GM12878 (cell line): ENCODE measurements around the gene ADAT3. TPM values are rescaled to one million over a fixed set of nuclear protein-coding genes. Genes with fewer than 3 reads are reported as not detected.

Source experiments
- ATAC-seq: fragments of 200-7000 bp; cut with Tn5 transposase; 3 replicates; pipeline ENCODE4 v1.9.1; 2020; ENCODE audit warnings: mild to moderate bottlenecking, moderate library complexity
- BruUV-seq: library from RNA; stranded (reverse); fragments of 400-500 nt; replicated peaks from 2 replicates; lab custom pipeline; 2021; lab: Mats Ljungman, UMichigan
- CTCF ChIA-PET: fragments of 300-600 bp; sonication (Branson Sonifier 250); formaldehyde crosslinking; extraction: SDS; loops from one replicate; lab custom pipeline; 2021; ENCODE audit warnings: inconsistent platforms; lab: Yijun Ruan, JAX
- POLR2A ChIA-PET: fragments of 350-600 bp; formaldehyde crosslinking; extraction: SDS; loops from one replicate; lab custom pipeline; 2021; ENCODE audit warnings: inconsistent platforms; lab: Charles Lee
- RAD21 ChIA-PET: fragments of 300-600 bp; sonication (Branson Sonifier 250); formaldehyde crosslinking; loops from one replicate; lab custom pipeline; 2023; ENCODE audit warnings: antibody characterized with exemption; ENCODE audit not compliant: unreplicated experiment; lab: Charles Lee
- SMC1A ChIA-PET: fragments of 300-600 bp; sonication (Branson Sonifier 250); formaldehyde crosslinking; loops from one replicate; lab custom pipeline; 2023; ENCODE audit not compliant: unreplicated experiment, uncharacterized antibody; lab: Charles Lee
- DNase-seq: peaks from one replicate; pipeline ENCODE4 v3.0.0-alpha.2; 2011; ENCODE audit warnings: low read depth, low spot score
- FAIRE-seq: peaks from 3 replicates; lab custom pipeline; 2011; peaks lifted over from hg19 to GRCh38; lab: Jason Lieb, UNC
- H2AFZ ChIP-seq: 2 replicates; pipeline ENCODE4 v1.6.0; 2011; ENCODE audit warnings: low read depth, low read length, control low read depth; ENCODE audit not compliant: control insufficient read depth
- H3K27ac ChIP-seq: 2 replicates; pipeline ENCODE4 v1.5.1; 2011; ENCODE audit warnings: control low read depth; ENCODE audit not compliant: control insufficient read depth, insufficient read depth
- H3K27me3 ChIP-seq, 2 experiments: replicated peaks in 1 of 2; 2 replicates each; pipeline versions ENCODE4 v1.6.0 to v1.6.1; 2011; ENCODE audit warnings: low read length in 1 of 2; ENCODE audit not compliant: control insufficient read depth in 2 of 2, insufficient read depth in 2 of 2
- H3K36me3 ChIP-seq, 2 experiments: 2 replicates each; pipeline ENCODE4 v1.5.1; 2011; ENCODE audit warnings: low read length in 1 of 2; ENCODE audit not compliant: control insufficient read depth in 2 of 2, insufficient read depth in 2 of 2
- H3K4me1 ChIP-seq: 2 replicates; pipeline ENCODE4 v1.6.1; 2011; ENCODE audit warnings: mild to moderate bottlenecking, low read length, moderate library complexity, mixed read lengths; ENCODE audit not compliant: control insufficient read depth, insufficient read depth
- H3K4me2 ChIP-seq: 2 replicates; pipeline ENCODE4 v1.6.0; 2011; ENCODE audit warnings: control low read depth; ENCODE audit not compliant: control insufficient read depth, insufficient read depth
- H3K4me3 ChIP-seq: fragments of 200-600 bp; sonication (generic); 2 replicates; pipeline ENCODE4 v1.5.1; 2016
- H3K79me2 ChIP-seq: 2 replicates; pipeline ENCODE4 v1.6.0; 2011; ENCODE audit warnings: low read length; ENCODE audit not compliant: control insufficient read depth, insufficient read depth
- H3K9ac ChIP-seq: 2 replicates; pipeline ENCODE4 v1.8.0; 2011; ENCODE audit warnings: low read length, control low read depth, mixed read lengths; ENCODE audit not compliant: control insufficient read depth, insufficient read depth
- H3K9me3 ChIP-seq: replicated peaks from 3 replicates; pipeline ENCODE4 v1.5.1; 2011; ENCODE audit warnings: mild to moderate bottlenecking, low read length; ENCODE audit not compliant: control insufficient read depth, insufficient read depth
- H4K20me1 ChIP-seq: 2 replicates; pipeline ENCODE4 v1.6.0; 2011; ENCODE audit not compliant: control insufficient read depth, insufficient read depth
- ASH2L ChIP-seq: fragments of 300-600, 200-600 bp; sonication (generic); IDR thresholded peaks from 2 replicates; pipeline ENCODE4 v1.6.1; 2017; ENCODE audit warnings: low read depth, mild to moderate bottlenecking, borderline replicate concordance
- CREB1 ChIP-seq: IDR thresholded peaks from 2 replicates; pipeline ENCODE4 v1.6.1; 2012; ENCODE audit warnings: low read depth, mild to moderate bottlenecking, inconsistent platforms
- JUND ChIP-seq: IDR thresholded peaks from 2 replicates; pipeline ENCODE4 v1.6.1; 2012; ENCODE audit warnings: low read depth, mild to moderate bottlenecking, low read length, improper control_type of control experiment, moderate library complexity
- MTA3 ChIP-seq: IDR thresholded peaks from 2 replicates; pipeline ENCODE4 v1.6.1; 2012; ENCODE audit warnings: low read length, inconsistent platforms, borderline replicate concordance
- NFXL1 ChIP-seq: fragments of 450-650 bp; IDR thresholded peaks from 2 replicates; pipeline ENCODE4 v1.6.1; 2017; ENCODE audit warnings: antibody characterized with exemption, mild to moderate bottlenecking, borderline replicate concordance
- NR2C1 ChIP-seq: fragments of 450-650 bp; IDR thresholded peaks from 2 replicates; pipeline ENCODE4 v1.6.1; 2017; ENCODE audit warnings: antibody characterized with exemption, mild to moderate bottlenecking, moderate library complexity
- PAX5 ChIP-seq: IDR thresholded peaks from 2 replicates; pipeline ENCODE4 v1.6.1; 2011; ENCODE audit warnings: low read depth, low read length, borderline replicate concordance
- SMARCA5 ChIP-seq: fragments of 450-650 bp; IDR thresholded peaks from 2 replicates; pipeline ENCODE4 v1.6.1; 2017; ENCODE audit warnings: mild to moderate bottlenecking
- SRF ChIP-seq, 2 experiments: IDR thresholded peaks; 2 replicates each; pipeline ENCODE4 v1.6.1; 2011; ENCODE audit warnings: low read depth in 2 of 2, low read length in 2 of 2, mild to moderate bottlenecking in 1 of 2, moderate library complexity in 1 of 2
- STAT1 ChIP-seq: fragments of 450-650 bp; conservative IDR thresholded peaks from 2 replicates; pipeline ENCODE4 v1.6.1; 2014; ENCODE audit warnings: antibody characterized with exemption, mild to moderate bottlenecking
- SUZ12 ChIP-seq: fragments of 200-600 bp; sonication (generic); IDR thresholded peaks from one replicate; pipeline ENCODE4 v1.6.1; 2018; ENCODE audit warnings: antibody characterized with exemption, mild to moderate bottlenecking; ENCODE audit not compliant: unreplicated experiment
- TBL1XR1 ChIP-seq: IDR thresholded peaks from 2 replicates; pipeline ENCODE4 v1.6.1; 2012; ENCODE audit warnings: low read depth, low read length, improper control_type of control experiment
- ZNF384 ChIP-seq: IDR thresholded peaks from 2 replicates; pipeline ENCODE4 v1.6.1; 2012; ENCODE audit warnings: low read depth, mild to moderate bottlenecking, low read length, improper control_type of control experiment, borderline replicate concordance
- ZSCAN29 ChIP-seq: fragments of 450-650 bp; IDR thresholded peaks from 2 replicates; pipeline ENCODE4 v1.6.1; 2017; ENCODE audit warnings: mild to moderate bottlenecking, moderate library complexity
- WGBS: methylation state at CpG from one replicate; pipeline ENCODE4 v1.1.6; 2016; ENCODE audit warnings: low lambda C conversion rate; ENCODE audit not compliant: insufficient replicate concordance, insufficient coverage; ENCODE audit errors: missing lambda C conversion rate; 5-methylcytosine and 5-hydroxymethylcytosine counted together
- in situ Hi-C: fragments of 300-500 bp; cut with MboI; formaldehyde crosslinking; loops from 9 replicates; pipeline ENCODE4 v1.14.3; 2018; ENCODE audit warnings: mixed read lengths
- intact Hi-C: fragments of 100-400 bp; cut with micrococcal nuclease; formaldehyde crosslinking; loops from one replicate; pipeline ENCODE4 v1.14.2; 2022; ENCODE audit not compliant: unreplicated experiment
- polyA plus RNA-seq, 11 experiments: library from polyadenylated mRNA; depleted of rRNA in 4 of 11; unstranded in 6 of 11; stranded (reverse) in 5 of 11; fragments of >200 nt; fragmentation: Nextera tagmentation in 4 of 11; fragmentation: Illumina TruSeq in 1 of 11; extraction: Ambion mirVana in 4 of 11; extraction: Trizol in 1 of 11; gene quantifications; 1 replicate in 1 of 11; 2 replicates in 10 of 11; pipeline versions ENCODE4 v1.2.1 to v1.2.3, GENCODE V29; 2011 to 2016; ENCODE audit warnings: inconsistent platforms in 2 of 11, missing spikeins in 2 of 11, low read depth in 1 of 11
- total RNA-seq, 4 experiments: library from RNA; depleted of rRNA in 3 of 4; stranded (reverse); fragments of >200 nt in 3 of 4; fragmentation: Illumina TruSeq in 1 of 4; extraction: Trizol in 1 of 4; gene quantifications; 2 replicates each; pipeline versions ENCODE4 v1.2.1 to v1.2.3, GENCODE V29; 2013 to 2021
- TF ChIP-seq, protein P1 (sequence below): fragments of 450-650 bp; conservative IDR thresholded peaks from 2 replicates; pipeline ENCODE4 v1.6.1; 2017; ENCODE audit warnings: mild to moderate bottlenecking, moderate library complexity
- TF ChIP-seq, protein P2 (sequence below): fragments of 450-650 bp; IDR thresholded peaks from 2 replicates; pipeline ENCODE4 v1.6.1; 2017; ENCODE audit warnings: borderline replicate concordance
- TF ChIP-seq, protein P3 (sequence below): fragments of 450-650 bp; IDR thresholded peaks from 2 replicates; pipeline ENCODE4 v1.6.1; 2017; ENCODE audit warnings: mild to moderate bottlenecking

The ADAT3 gene
- total and polyA plus RNA-seq, 10 of the 15 experiments (the other 5 are each of a cell fraction or from before 2014, with no cell fraction given), result 0.27 to 11.8 (median 7.7) TPM; not detected in 3

DNA sequence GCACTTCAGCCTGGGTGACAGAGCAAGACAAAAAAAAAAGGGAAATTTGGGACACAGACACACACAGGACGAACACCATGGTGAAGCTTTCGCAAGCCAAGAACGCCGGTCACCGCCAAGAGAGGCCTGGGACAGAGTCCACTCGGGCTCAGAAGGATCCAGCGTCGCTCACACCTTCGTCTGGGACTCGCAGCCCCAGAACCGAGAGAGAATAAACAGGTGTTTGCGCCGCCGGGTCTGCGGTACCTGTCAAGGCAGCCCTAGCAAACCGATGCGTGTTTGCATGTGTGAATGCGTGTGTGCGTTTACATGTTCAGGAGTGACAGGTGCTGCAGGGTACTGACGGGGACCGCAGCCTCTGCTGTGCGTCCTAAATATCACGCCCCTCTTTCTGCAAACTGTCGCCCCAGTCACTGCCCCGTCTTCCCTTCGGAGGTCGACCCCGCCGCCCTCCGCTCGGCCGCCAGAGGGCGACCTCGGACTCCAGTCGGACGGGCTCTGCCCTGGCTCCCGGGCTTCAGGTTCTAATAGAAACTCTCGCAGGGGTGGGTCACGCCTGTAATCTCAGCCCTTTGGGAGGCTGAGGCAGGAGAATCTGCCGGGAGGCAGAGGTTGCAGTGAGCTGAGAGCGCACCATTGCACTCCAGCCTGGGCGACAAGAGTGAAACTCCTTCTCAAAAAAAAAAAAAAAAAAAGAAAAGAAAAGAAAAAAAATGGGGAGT is 24.0 kb downstream of the ADAT3 start:
- Histone ChIP-seq H3K27ac (no peak overlapping the region), H3K4me2 (peak overlapping the region; percentile 78), H4K20me1 (no peaks in the 10 kb centered on the region), H3K79me2 (no peaks in the 10 kb centered on the region), H3K27me3 (no peaks in the 10 kb centered on the region), H3K4me1 (peaks cover 9% of the 10 kb centered on the region), H3K36me3 (no peaks in the 10 kb centered on the region; a peak in 2 of 4 replicates), H3K4me3 (peak overlapping the region; percentile 45; the same call in 1 of the 2 replicates), H3K9me3 (peaks cover 3% of the 10 kb centered on the region; the same call in 1 of the 3 replicates), H3K9ac (peak overlapping the region; percentile 45), H2AFZ (peak overlapping the region; percentile 44; the same call in 1 of the 2 replicates)
- WGBS, result 13% methylated on average over 39 of the region's 42 CpGs
- CTCF ChIA-PET, result interaction anchor here (0.8 to 2.2 kb wide), 13 partner anchors 10 to 305 kb away, joined by 3 to 11 read pairs (median 4); partner anchors contain the start of genes ADAT3 and SCAMP4
- POLR2A ChIA-PET, result interaction anchor here (0.6 to 0.8 kb wide), 3 partner anchors 31 to 64 kb away, joined by 4 to 9 read pairs (median 7); no protein-coding TSS in a partner anchor
- SMC1A ChIA-PET, result interaction anchor here (1.0 to 1.8 kb wide), 4 partner anchors 9 to 60 kb away, joined by 3 to 7 read pairs (median 4); no protein-coding TSS in a partner anchor
- in situ Hi-C loops (no loop called here), intact Hi-C loops (loop anchor here (2.0 kb wide), 2 partner anchors 32 to 64 kb away; no protein-coding TSS in a partner anchor)
- BruUV-seq, result no TSS peak
- ATAC-seq (peak; percentile 98), FAIRE-seq (peak; percentile 83), DNase-seq (no peak)
- RAD21 ChIA-PET, result interaction anchor here (1.0 to 2.5 kb wide), 4 partner anchors 25 to 65 kb away, joined by 4 to 6 read pairs (median 5); no protein-coding TSS in a partner anchor
- TF ChIP-seq MTA3, result no peak
- TF ChIP-seq, protein P1, sequence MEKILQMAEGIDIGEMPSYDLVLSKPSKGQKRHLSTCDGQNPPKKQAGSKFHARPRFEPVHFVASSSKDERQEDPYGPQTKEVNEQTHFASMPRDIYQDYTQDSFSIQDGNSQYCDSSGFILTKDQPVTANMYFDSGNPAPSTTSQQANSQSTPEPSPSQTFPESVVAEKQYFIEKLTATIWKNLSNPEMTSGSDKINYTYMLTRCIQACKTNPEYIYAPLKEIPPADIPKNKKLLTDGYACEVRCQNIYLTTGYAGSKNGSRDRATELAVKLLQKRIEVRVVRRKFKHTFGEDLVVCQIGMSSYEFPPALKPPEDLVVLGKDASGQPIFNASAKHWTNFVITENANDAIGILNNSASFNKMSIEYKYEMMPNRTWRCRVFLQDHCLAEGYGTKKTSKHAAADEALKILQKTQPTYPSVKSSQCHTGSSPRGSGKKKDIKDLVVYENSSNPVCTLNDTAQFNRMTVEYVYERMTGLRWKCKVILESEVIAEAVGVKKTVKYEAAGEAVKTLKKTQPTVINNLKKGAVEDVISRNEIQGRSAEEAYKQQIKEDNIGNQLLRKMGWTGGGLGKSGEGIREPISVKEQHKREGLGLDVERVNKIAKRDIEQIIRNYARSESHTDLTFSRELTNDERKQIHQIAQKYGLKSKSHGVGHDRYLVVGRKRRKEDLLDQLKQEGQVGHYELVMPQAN, result 0 out of 2 replicates have a peak, but pooled peaks have one; percentile 24
- no peak for TF ChIP-seq NR2C1
- TF ChIP-seq TBL1XR1, result no peak
- TF ChIP-seq SRF (IDR thresholded peaks at IDR 0.05; ENCODE audit: low read depth in 2 of 2, low read length in 2 of 2), result 0 out of 4 replicates have a peak, but pooled peaks of 1 of the 2 experiments have one; percentile 40
- TF ChIP-seq ASH2L, result no peak
- no peak for TF ChIP-seq PAX5
- 0 out of 2 replicates have a peak, but pooled peaks have one; percentile 31 for TF ChIP-seq CREB1
- TF ChIP-seq ZSCAN29, result no peak
- no peak for TF ChIP-seq SUZ12
- TF ChIP-seq, protein P2, sequence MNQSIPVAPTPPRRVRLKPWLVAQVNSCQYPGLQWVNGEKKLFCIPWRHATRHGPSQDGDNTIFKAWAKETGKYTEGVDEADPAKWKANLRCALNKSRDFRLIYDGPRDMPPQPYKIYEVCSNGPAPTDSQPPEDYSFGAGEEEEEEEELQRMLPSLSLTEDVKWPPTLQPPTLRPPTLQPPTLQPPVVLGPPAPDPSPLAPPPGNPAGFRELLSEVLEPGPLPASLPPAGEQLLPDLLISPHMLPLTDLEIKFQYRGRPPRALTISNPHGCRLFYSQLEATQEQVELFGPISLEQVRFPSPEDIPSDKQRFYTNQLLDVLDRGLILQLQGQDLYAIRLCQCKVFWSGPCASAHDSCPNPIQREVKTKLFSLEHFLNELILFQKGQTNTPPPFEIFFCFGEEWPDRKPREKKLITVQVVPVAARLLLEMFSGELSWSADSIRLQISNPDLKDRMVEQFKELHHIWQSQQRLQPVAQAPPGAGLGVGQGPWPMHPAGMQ, result no peak
- TF ChIP-seq NFXL1, result no peak
- TF ChIP-seq SMARCA5, result peak; percentile 76; the same call in 1 of the 2 replicates
- TF ChIP-seq STAT1, result no peak
- TF ChIP-seq, protein P3, sequence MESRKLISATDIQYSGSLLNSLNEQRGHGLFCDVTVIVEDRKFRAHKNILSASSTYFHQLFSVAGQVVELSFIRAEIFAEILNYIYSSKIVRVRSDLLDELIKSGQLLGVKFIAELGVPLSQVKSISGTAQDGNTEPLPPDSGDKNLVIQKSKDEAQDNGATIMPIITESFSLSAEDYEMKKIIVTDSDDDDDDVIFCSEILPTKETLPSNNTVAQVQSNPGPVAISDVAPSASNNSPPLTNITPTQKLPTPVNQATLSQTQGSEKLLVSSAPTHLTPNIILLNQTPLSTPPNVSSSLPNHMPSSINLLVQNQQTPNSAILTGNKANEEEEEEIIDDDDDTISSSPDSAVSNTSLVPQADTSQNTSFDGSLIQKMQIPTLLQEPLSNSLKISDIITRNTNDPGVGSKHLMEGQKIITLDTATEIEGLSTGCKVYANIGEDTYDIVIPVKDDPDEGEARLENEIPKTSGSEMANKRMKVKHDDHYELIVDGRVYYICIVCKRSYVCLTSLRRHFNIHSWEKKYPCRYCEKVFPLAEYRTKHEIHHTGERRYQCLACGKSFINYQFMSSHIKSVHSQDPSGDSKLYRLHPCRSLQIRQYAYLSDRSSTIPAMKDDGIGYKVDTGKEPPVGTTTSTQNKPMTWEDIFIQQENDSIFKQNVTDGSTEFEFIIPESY, result no peak
- peak; percentile 69 for TF ChIP-seq ZNF384
- no peak for TF ChIP-seq JUND
